ENCODE results near the gene OLFML1. TPM values are rescaled to one million over a fixed set of nuclear protein-coding genes. Genes with fewer than 3 reads are reported as not detected.

The OLFML1 gene
- total and polyA plus RNA-seq, 2 of the 8 experiments (the other 6 are each of a cell fraction or from before 2014, with no cell fraction given), result 0.24 TPM; not detected in 1

- H3K79me2 ChIP-seq (ENCODE audit: control insufficient read depth in 1 of 2, insufficient read depth in 2 of 2, low read length in 2 of 2), result no peaks in the 10 kb centered on the region
- peaks cover 1 to 2% of the 10 kb centered on the region in 2 experiments for H4K20me1 ChIP-seq (replicated peaks in 1 of 2; ENCODE audit: control insufficient read depth in 1 of 2, insufficient read depth in 2 of 2, low read length in 2 of 2)
- ChIA-PET CTCF (ENCODE audit: partially characterized antibody) (interaction anchor here (1.0 to 1.3 kb wide), 3 partner anchors 10 to 22 kb away, joined by 3 to 5 read pairs (median 3); no protein-coding TSS in a partner anchor), POLR2A (ENCODE audit: partially characterized antibody) (no interaction called here)
- H3K79me1 ChIP-seq (ENCODE audit: low read depth, low read length), result no peaks in the 10 kb centered on the region
- H2AFZ ChIP-seq (ENCODE audit: low read length), result no peak overlapping the region
- H3K56ac ChIP-seq (replicated peaks; ENCODE audit: insufficient read length, low read depth, low read length), result no peak overlapping the region
- no peak overlapping the region for H2BK120ac ChIP-seq (replicated peaks; ENCODE audit: low read depth, low read length)
- H2BK12ac ChIP-seq (ENCODE audit: low read depth, low read length), result no peak overlapping the region
- no peak overlapping the region for H4K5ac ChIP-seq (ENCODE audit: insufficient read length, low read depth, low read length)
- 83% methylated on average over 1 of the region's 1 CpG; no CpG with 5 or more reads in 1 of the 2 experiments for WGBS, 2 experiments (ENCODE audit: extremely low coverage in 1 of 2, insufficient coverage in 1 of 2, insufficient read length in 1 of 2, insufficient replicate concordance in 2 of 2, low coverage in 1 of 2, low lambda C conversion rate in 2 of 2, missing lambda C conversion rate in 1 of 2)
- H3K14ac ChIP-seq (ENCODE audit: insufficient read length), result no peak overlapping the region
- H3K4me3 ChIP-seq (ENCODE audit: extremely low read depth in 1 of 4, insufficient read depth in 2 of 4, low read depth in 3 of 4, low read length in 4 of 4), result no peak overlapping the region
- TF ChIP-seq TCF12 (IDR thresholded peaks at IDR 0.05; ENCODE audit: low read depth, low read length) (no peak), JUN (IDR thresholded peaks at IDR 0.05; ENCODE audit: low read depth, low read length) (no peak), YY1 (IDR thresholded peaks at IDR 0.05; ENCODE audit: low read depth, low read length) (no peak), RXRA (IDR thresholded peaks at IDR 0.05; ENCODE audit: insufficient read depth, low read depth, low read length) (no peak), TAF7 (optimal IDR thresholded peaks at IDR 0.05; ENCODE audit: borderline replicate concordance, low read depth, low read length) (no peak)
- no peak overlapping the region for H3K18ac ChIP-seq (ENCODE audit: extremely low read depth, low read length)
- no peak overlapping the region; the same call in 1 of the 2 replicates for H2BK5ac ChIP-seq (ENCODE audit: low read depth, low read length)
- FAIRE-seq (no peak), DNase-seq (ENCODE audit: low read depth in 1 of 2, low spot score in 2 of 2) (no peak)
- no peak overlapping the region for H3K4ac ChIP-seq (replicated peaks; ENCODE audit: insufficient read length, low read depth, low read length)
- H2BK20ac ChIP-seq (ENCODE audit: low read length), result no peak overlapping the region
- H3K23me2 ChIP-seq (ENCODE audit: low read depth, low read length), result no peaks in the 10 kb centered on the region; the same call in 1 of the 2 replicates
- H4K8ac ChIP-seq (ENCODE audit: extremely low read depth, insufficient read depth, low read length), result no peak overlapping the region
- H3K9me3 ChIP-seq (ENCODE audit: insufficient read depth in 2 of 2, low read depth in 1 of 2, low read length in 1 of 2), result no peaks in the 10 kb centered on the region
- H3K23ac ChIP-seq (ENCODE audit: insufficient read length), result no peak overlapping the region
- no peaks in the 10 kb centered on the region for H3K27me3 ChIP-seq (replicated peaks in 1 of 4; ENCODE audit: control insufficient read depth in 3 of 4, extremely low read depth in 1 of 4, insufficient read depth in 3 of 4, low read length in 3 of 4)
- H4K91ac ChIP-seq (replicated peaks; ENCODE audit: insufficient read length, low read length), result no peak overlapping the region
- H3K4me2 ChIP-seq (ENCODE audit: insufficient read depth in 1 of 2, low read depth in 2 of 2, low read length in 2 of 2), result no peak overlapping the region
- H2BK15ac ChIP-seq (ENCODE audit: low read length), result no peak overlapping the region
- no peaks in the 10 kb centered on the region for H3K36me3 ChIP-seq (ENCODE audit: control insufficient read depth in 2 of 4, insufficient read depth in 4 of 4, low read length in 3 of 4)
- no peak overlapping the region for H2AK5ac ChIP-seq (ENCODE audit: low read depth, low read length)
- H3K27ac ChIP-seq (ENCODE audit: low read depth, low read length), result no peak overlapping the region
- H3K4me1 ChIP-seq (replicated peaks in 1 of 4; ENCODE audit: control insufficient read depth in 3 of 4, insufficient read depth in 4 of 4, low read length in 3 of 4), result no peaks in the 10 kb centered on the region; a peak in 1 of 7 replicates
- H3K9ac ChIP-seq (replicated peaks in 1 of 4; ENCODE audit: extremely low read depth in 1 of 4, low read depth in 3 of 4, low read length in 3 of 4), result no peak overlapping the region
Observed at GRCh38 chr11:7527029-7527428, 41.7 kb downstream of the OLFML1 start.
